AG09319 (cell line): ENCODE results near the gene XRCC6.
"Not testable (repeated sequence)": the region's sequence is repeated elsewhere in the genome, so short reads cannot be mapped to it uniquely, and the experiment has no call there.

Experiments
- DNase-seq: peaks from one replicate; pipeline ENCODE4 v3.0.0-alpha.2; 2010; ENCODE audit warnings: low read depth; ENCODE audit errors: extremely low read depth
- TF ChIP-seq, protein P1 (sequence below): IDR thresholded peaks from 2 replicates; pipeline ENCODE4 v1.5.1; 2011; ENCODE audit warnings: low read depth, mild to moderate bottlenecking, inconsistent platforms, low read length, moderate library complexity

The XRCC6 gene

DNA sequence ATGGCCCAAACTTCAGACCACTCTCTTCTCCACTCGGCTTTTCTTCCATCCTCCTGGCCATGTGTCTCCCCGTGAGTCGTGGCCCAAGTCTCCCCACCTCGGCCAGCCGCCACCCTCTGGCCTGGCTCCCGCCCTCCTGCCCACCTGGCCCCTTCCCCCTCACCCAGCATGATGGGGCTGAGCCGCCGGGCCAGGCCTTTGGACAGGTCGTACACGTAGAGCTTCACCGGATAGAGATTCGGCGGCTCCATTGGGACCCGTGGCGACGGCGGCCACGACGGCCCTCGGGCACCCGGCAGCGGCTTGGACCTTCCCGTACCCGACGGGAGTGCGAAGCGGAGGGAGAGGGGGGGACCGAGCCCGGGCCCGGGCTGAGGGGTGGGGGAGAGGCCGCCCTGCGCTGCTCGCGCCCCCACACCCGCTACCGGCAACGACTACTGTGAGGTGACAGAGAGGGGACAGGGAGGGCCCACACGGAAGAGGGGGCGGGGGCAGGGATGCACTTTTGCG is 451 bp upstream of the XRCC6 start, which contains the start of gene DESI1:
Gene DESI1 (minus strand): TSS at position 455 of the 510 bp plus-strand sequence. CDS start 204 bp downstream, at position 251.
- DNase-seq, result no peak
- TF ChIP-seq, protein P1, sequence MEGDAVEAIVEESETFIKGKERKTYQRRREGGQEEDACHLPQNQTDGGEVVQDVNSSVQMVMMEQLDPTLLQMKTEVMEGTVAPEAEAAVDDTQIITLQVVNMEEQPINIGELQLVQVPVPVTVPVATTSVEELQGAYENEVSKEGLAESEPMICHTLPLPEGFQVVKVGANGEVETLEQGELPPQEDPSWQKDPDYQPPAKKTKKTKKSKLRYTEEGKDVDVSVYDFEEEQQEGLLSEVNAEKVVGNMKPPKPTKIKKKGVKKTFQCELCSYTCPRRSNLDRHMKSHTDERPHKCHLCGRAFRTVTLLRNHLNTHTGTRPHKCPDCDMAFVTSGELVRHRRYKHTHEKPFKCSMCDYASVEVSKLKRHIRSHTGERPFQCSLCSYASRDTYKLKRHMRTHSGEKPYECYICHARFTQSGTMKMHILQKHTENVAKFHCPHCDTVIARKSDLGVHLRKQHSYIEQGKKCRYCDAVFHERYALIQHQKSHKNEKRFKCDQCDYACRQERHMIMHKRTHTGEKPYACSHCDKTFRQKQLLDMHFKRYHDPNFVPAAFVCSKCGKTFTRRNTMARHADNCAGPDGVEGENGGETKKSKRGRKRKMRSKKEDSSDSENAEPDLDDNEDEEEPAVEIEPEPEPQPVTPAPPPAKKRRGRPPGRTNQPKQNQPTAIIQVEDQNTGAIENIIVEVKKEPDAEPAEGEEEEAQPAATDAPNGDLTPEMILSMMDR, result no peak

DNA sequence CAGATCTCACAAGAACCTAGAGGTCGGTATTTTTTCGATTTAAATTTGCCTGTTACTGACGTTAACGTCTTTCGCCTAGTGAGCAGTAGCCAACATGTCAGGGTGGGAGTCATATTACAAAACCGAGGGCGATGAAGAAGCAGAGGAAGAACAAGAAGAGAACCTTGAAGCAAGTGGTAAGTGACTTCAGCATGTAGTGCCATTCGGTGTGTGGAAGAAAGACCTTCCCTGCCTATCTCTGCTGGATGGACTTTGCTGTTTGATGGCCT is 750 bp downstream of the XRCC6 start:
- TF ChIP-seq, protein P1, result no peak
- DNase-seq, result no peak

DNA sequence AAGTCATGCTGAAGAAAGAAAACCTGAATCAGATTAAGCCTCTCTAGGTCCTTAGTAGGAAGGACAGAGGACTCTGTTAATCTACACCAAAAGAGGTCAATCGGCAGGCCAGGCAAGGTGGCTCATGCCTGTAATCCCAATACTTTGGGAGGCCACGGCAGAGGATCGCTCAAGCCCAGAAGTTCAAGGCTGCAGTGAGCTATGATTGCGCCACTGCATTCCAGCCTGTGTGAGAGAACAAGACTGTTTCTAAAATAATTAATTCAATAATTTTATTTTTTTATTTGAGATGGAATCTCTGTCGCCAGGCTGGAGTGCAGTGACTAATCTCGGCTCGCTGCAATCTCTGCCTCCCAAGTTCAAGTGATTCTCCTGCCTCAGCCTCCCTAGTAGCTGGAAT is 4.5 kb downstream of the XRCC6 start:
- TF ChIP-seq, protein P1, result no peak
- DNase-seq, result no peak

DNA sequence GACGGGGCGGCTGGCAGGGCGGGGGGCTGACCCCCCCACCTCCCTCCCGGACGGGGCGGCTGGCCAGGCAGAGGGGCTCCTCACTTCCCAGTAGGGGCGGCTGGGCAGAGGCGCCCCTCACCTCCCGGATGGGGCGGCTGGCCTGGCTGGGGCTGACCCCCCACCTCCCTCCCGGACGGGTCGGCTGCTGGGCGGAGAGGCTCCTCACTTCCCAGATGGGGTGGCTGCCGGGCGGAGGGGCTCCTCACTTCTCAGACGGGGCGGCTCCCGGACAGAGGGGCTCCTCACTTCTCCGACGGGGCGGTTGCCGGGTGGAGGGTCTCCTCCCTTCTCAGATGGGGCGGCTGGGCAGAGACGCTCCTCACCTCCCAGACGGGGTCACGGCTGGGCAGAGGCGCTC is 10.0 kb downstream of the XRCC6 start:
- DNase-seq, result not testable (repeated sequence)

DNA sequence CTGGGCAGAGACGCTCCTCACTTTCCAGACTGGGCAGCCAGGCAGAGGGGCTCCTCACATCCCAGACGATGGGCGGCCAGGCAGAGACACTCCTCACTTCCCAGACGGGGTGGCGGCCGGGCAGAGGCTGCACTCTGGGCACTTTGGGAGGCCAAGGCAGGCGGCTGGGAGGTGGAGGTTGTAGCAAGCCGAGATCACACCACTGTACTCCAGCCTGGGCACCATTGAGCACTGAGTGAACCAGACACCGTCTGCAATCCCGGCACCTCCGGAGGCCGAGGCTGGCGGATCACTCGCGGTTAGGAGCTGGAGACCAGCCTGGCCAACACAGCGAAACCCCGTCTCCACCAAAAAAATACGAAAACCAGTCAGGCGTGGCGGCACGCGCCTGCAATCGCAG is 10.5 kb downstream of the XRCC6 start:
- DNase-seq, result not testable (repeated sequence)

DNA sequence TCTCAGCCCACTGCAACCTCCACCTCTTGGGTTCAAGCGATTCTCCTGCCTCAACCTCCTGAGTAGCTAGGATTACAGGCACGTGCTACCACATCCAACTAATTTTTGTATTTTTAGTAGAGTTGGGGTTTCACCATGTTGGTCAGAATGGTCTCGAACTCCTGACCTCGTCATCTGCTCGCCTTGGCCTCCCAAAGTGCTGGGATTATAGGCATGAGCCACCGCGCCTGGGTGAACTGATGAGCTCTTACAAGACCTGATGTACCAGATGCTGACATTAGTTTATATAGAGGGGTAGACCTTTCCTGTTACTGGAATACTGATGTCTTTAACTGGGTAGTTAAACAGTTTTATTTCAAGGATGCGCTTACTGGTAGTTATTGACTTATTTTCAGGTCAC is 13.5 kb downstream of the XRCC6 start:
- not testable (repeated sequence) for DNase-seq

DNA sequence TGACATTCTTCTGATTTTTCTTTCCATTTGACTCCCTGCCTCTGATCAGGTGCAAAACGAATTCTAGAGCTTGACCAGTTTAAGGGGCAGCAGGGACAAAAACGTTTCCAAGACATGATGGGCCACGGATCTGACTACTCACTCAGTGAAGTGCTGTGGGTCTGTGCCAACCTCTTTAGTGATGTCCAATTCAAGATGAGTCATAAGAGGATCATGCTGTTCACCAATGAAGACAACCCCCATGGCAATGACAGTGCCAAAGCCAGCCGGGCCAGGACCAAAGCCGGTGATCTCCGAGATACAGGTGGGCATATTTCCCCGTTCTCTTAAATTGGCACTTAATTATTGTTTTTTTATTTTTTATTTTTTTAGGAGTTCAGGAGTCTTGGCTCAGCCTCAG is 15.4 kb downstream of the XRCC6 start:
- no peak for DNase-seq
- TF ChIP-seq, protein P1, result no peak

DNA sequence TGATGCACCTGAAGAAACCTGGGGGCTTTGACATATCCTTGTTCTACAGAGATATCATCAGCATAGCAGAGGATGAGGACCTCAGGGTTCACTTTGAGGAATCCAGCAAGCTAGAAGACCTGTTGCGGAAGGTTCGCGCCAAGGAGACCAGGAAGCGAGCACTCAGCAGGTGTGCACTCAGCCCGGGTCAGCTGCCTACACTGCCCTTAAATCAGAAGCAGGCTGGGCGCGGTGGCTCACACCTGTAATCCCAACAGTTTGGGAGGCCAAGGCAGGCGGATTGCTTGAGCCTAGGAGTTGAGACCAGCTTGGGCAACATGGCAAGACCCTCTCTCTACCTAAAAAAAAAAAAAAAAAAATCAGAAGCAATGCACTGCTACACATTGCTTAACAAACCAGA is 16.5 kb downstream of the XRCC6 start:
- not testable (repeated sequence) for DNase-seq

DNA sequence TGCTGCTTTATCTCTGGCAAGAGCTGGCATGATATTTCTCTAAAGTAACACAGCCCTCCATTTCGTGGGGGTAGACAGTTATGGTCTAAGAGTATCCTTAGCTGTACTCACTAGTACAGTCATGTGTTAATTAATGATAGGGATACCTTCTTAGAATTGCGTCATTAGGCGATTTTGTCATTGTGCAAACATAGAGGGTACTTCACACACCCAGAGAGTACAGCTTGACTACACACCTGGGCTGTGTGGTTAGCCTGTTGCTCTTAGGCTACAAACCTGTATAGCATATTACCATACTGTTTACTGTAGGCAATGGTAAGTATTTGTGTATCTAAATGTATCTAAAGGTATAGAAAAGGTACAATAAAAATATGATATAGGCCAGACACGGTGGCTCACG is 17.0 kb downstream of the XRCC6 start:
- TF ChIP-seq, protein P1, result no peak
- DNase-seq, result no peak

DNA sequence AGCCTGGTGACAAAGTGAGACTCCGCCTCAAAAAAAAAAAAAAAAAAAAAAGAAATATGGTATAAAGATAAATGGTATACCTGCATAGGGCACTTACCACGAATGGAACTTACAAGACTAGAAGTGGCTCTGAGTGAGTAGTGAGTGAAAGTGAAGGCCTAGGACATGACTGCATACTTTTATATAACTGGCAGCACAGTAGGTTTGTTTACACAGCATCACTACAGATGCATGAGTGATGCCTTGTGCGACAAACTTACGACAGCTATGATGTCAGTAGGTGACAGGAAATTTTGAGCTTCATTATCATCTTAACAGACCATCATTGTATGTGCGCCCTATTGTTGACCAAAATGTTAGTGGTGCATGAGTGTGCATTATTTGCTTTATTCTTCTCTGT is 17.7 kb downstream of the XRCC6 start:
- DNase-seq, result no peak
- TF ChIP-seq, protein P1, result no peak
